Mesendoderm (in vitro differentiated cells): ENCODE data around the gene MAFB.

ENCODE experiments used
- DNase-seq: peaks from one replicate; pipeline ENCODE4 v3.0.0; 2013
- H2AK5ac ChIP-seq: 2 replicates; pipeline ENCODE4 v1.6.1; 2013; ENCODE audit warnings: low read length, inconsistent platforms
- H2BK120ac ChIP-seq: 2 replicates; pipeline ENCODE4 v1.6.1; 2013; ENCODE audit warnings: low read depth, mild to moderate bottlenecking, low read length, moderate library complexity, mixed read lengths
- H2BK15ac ChIP-seq: replicated peaks from 2 replicates; pipeline ENCODE4 v1.6.1; 2013; ENCODE audit warnings: low read depth, mild to moderate bottlenecking, moderate library complexity
- H2BK5ac ChIP-seq: 2 replicates; pipeline ENCODE4 v1.6.1; 2013; ENCODE audit warnings: low read length, inconsistent platforms
- H3K18ac ChIP-seq: 2 replicates; pipeline ENCODE4 v1.6.1; 2013; ENCODE audit warnings: mild to moderate bottlenecking, low read length, mixed read lengths
- H3K23ac ChIP-seq: one replicate; pipeline ENCODE4 v1.6.1; 2013; ENCODE audit warnings: low read length
- H3K27ac ChIP-seq: 2 replicates; pipeline ENCODE4 v1.5.1; 2013; ENCODE audit warnings: low read depth, mild to moderate bottlenecking, inconsistent platforms, low read length, moderate library complexity
- H3K27me3 ChIP-seq: 2 replicates; pipeline ENCODE4 v1.6.1; 2013; ENCODE audit warnings: low read length, control low read depth, mild to moderate bottlenecking, inconsistent platforms; ENCODE audit not compliant: insufficient read depth, poor library complexity
- H3K36me3 ChIP-seq: 2 replicates; pipeline ENCODE4 v1.6.1; 2013; ENCODE audit warnings: low read length, inconsistent platforms; ENCODE audit not compliant: control insufficient read depth, insufficient read depth
- H3K4ac ChIP-seq: one replicate; pipeline ENCODE4 v1.6.1; 2013; ENCODE audit warnings: low read depth, mild to moderate bottlenecking, low read length, moderate library complexity
- H3K4me1 ChIP-seq: 2 replicates; pipeline ENCODE4 v1.6.1; 2013; ENCODE audit warnings: low read depth, low read length, inconsistent platforms; ENCODE audit not compliant: control insufficient read depth
- H3K4me2 ChIP-seq: 2 replicates; pipeline ENCODE4 v1.6.1; 2013; ENCODE audit warnings: low read length
- H3K4me3 ChIP-seq: 2 replicates; pipeline ENCODE4 v1.5.1; 2013; ENCODE audit warnings: mild to moderate bottlenecking, low read length
- H3K56ac ChIP-seq: one replicate; pipeline ENCODE4 v1.6.1; 2013; ENCODE audit warnings: low read length
- H3K79me1 ChIP-seq: 2 replicates; pipeline ENCODE4 v1.6.1; 2013; ENCODE audit warnings: low read length, inconsistent platforms
- H3K79me2 ChIP-seq: 2 replicates; pipeline ENCODE4 v1.6.1; 2013; ENCODE audit warnings: mild to moderate bottlenecking, low read length; ENCODE audit not compliant: control insufficient read depth, insufficient read depth
- H3K9ac ChIP-seq: 2 replicates; pipeline ENCODE4 v1.6.1; 2013; ENCODE audit warnings: low read length, inconsistent platforms
- H4K5ac ChIP-seq: one replicate; pipeline ENCODE4 v1.6.1; 2013; ENCODE audit warnings: low read length
- H4K8ac ChIP-seq: one replicate; pipeline ENCODE4 v1.6.1; 2013; ENCODE audit warnings: low read depth, mild to moderate bottlenecking, control low read depth, low read length, moderate library complexity
- WGBS: extraction: QIAGEN DNeasy Blood & Tissue Kit; methylation state at CpG from one replicate; pipeline ENCODE4 v1.1.7; 2013; ENCODE audit warnings: low lambda C conversion rate, missing lambda C conversion rate; ENCODE audit not compliant: insufficient coverage; ENCODE audit errors: extremely low coverage; 5-methylcytosine and 5-hydroxymethylcytosine counted together

MAFB gene

DNA sequence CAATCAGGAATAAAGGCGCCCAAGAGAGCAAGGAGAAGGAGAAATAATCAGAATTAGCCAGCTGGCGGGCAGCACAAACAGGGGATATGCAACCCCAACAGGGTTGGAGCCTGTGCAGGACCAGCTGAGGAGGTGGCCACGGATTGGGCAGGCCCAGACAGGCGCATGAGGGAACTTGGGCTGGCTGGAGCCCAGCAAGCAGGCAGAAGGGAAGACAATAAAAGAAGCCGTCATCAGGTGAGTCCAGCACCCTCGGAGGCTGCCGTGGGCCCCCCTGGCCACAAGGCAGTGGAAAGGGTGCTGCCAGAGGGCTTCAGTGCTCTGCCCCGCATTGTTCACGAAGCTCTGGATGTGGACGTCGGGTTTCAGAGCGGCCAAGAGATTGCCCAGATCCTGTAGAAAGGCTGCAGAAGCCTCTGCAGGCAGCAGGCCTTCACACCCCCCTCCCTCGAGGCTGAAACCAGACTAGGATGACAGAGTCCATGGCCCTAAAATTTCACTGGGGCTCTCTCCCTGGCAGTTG lies 28.4 kb upstream of the MAFB start:
- no peaks in the 10 kb centered on the region for H3K36me3 ChIP-seq
- no peaks in the 10 kb centered on the region for H3K79me2 ChIP-seq
- no peak overlapping the region for H2BK5ac ChIP-seq
- WGBS: no CpG with 5 or more reads among the region's 13 CpGs
- H3K79me1 ChIP-seq: no peaks in the 10 kb centered on the region
- H3K27me3 ChIP-seq: no peaks in the 10 kb centered on the region
- no peak overlapping the region for H3K4me3 ChIP-seq
- no peak for DNase-seq
- no peak overlapping the region for H3K27ac ChIP-seq
- H4K8ac ChIP-seq: no peak overlapping the region
- no peak overlapping the region for H4K5ac ChIP-seq
- no peak overlapping the region for H3K4ac ChIP-seq
- H3K23ac ChIP-seq: no peak overlapping the region
- no peak overlapping the region for H2AK5ac ChIP-seq
- H3K56ac ChIP-seq: no peak overlapping the region
- no peak overlapping the region for H3K18ac ChIP-seq
- H3K9ac ChIP-seq: no peak overlapping the region
- no peaks in the 10 kb centered on the region for H3K4me1 ChIP-seq
- no peak overlapping the region for H3K4me2 ChIP-seq
- H2BK120ac ChIP-seq: no peak overlapping the region
- no peak overlapping the region for H2BK15ac ChIP-seq

DNA sequence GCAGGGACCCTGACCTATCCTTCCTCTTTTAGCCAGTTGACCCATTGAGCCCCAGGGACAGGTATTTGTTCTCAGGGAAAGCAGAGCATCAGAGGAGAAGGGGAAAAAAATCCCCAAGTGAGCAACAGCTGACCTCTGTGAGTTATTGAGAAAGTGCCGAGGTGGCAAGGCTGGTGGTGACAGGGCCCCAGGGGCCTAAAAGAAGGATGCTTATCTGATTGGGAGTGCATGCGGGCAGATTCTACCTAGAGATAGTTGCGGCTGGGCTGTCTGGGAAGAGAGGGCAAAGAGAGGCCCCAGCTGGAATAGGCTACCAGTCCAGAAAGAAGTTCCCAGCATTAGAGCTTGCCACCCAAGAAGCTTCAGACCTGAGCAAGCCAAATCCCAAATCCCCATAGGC lies 26.5 kb upstream of the MAFB start:
- Histone ChIP-seq H3K18ac (no peak overlapping the region), H3K79me1 (no peaks in the 10 kb centered on the region), H3K4me1 (no peaks in the 10 kb centered on the region), H2AK5ac (no peak overlapping the region), H2BK15ac (no peak overlapping the region), H3K4me2 (no peak overlapping the region), H3K4ac (no peak overlapping the region), H3K56ac (no peak overlapping the region), H2BK120ac (no peak overlapping the region), H3K27ac (no peak overlapping the region), H4K5ac (no peak overlapping the region), H3K4me3 (no peak overlapping the region), H2BK5ac (no peak overlapping the region), H4K8ac (no peak overlapping the region), H3K27me3 (no peaks in the 10 kb centered on the region), H3K36me3 (no peaks in the 10 kb centered on the region), H3K79me2 (no peaks in the 10 kb centered on the region), H3K23ac (no peak overlapping the region), H3K9ac (no peak overlapping the region)
- WGBS: no CpG with 5 or more reads among the region's 3 CpGs
- no peak for DNase-seq

DNA sequence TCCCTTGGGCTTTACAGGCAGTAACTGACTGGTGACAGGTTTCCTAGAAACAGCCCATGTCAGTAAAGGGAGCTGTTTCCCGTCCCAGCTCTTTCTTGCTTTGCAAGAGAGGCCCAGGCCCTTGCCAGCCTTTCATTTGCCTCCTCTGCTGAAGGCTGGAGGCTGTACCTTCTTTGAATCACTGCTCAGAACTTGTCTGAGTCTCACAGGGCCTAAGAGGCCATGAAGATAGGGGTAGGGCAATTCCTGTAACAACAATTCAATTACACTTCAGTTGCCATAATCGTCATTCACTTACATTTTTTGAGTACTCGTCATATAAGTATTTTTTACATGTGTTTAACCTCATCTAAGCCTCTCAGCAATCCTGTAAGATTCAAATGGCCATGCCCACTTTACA lies 25.9 kb upstream of the MAFB start:
- DNase-seq: no peak
- no peaks in the 10 kb centered on the region for H3K36me3 ChIP-seq
- no peak overlapping the region for H3K4ac ChIP-seq
- no peak overlapping the region for H3K27ac ChIP-seq
- no peak overlapping the region for H3K18ac ChIP-seq
- H3K56ac ChIP-seq: no peak overlapping the region
- no peaks in the 10 kb centered on the region for H3K79me1 ChIP-seq
- no peak overlapping the region for H3K9ac ChIP-seq
- H2BK15ac ChIP-seq: no peak overlapping the region
- no peaks in the 10 kb centered on the region for H3K79me2 ChIP-seq
- H3K27me3 ChIP-seq: no peaks in the 10 kb centered on the region
- H4K5ac ChIP-seq: no peak overlapping the region
- H3K23ac ChIP-seq: no peak overlapping the region
- whole genome bisulfite sequencing: no CpG with 5 or more reads among the region's 3 CpGs
- H3K4me3 ChIP-seq: no peak overlapping the region
- no peak overlapping the region for H2AK5ac ChIP-seq
- no peak overlapping the region for H4K8ac ChIP-seq
- no peak overlapping the region for H2BK120ac ChIP-seq
- H3K4me2 ChIP-seq: no peak overlapping the region
- no peak overlapping the region for H2BK5ac ChIP-seq
- no peaks in the 10 kb centered on the region for H3K4me1 ChIP-seq

DNA sequence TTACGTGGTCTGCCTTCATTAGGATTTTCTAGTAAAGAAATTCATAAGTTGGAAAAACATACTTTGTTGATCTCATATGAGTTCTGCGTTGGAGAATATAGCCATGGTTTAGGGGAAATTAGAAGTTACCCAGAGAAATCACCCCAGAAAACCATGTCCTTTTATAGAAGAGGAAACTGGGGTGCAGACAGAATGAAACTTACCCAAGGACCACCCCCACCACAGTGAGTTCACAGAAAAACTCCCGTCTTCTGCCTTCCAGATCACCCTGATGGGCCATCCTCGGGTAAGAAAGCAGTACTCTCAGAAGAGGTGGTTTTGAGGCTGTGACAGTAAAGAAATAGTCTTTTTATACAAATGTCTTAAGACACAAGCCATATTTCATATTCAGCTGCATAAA lies 25.1 kb upstream of the MAFB start:
- DNase-seq: no peak
- Histone ChIP-seq H4K5ac (no peak overlapping the region), H3K18ac (no peak overlapping the region), H3K4me1 (no peaks in the 10 kb centered on the region), H2BK120ac (no peak overlapping the region), H3K56ac (no peak overlapping the region), H3K4me3 (no peak overlapping the region), H3K79me2 (no peaks in the 10 kb centered on the region), H3K4ac (no peak overlapping the region), H3K4me2 (no peak overlapping the region), H2BK15ac (no peak overlapping the region), H3K23ac (no peak overlapping the region), H4K8ac (no peak overlapping the region), H3K79me1 (no peaks in the 10 kb centered on the region), H3K9ac (no peak overlapping the region), H2AK5ac (no peak overlapping the region), H3K36me3 (no peaks in the 10 kb centered on the region), H2BK5ac (no peak overlapping the region), H3K27ac (no peak overlapping the region), H3K27me3 (no peaks in the 10 kb centered on the region)
- WGBS: no CpG with 5 or more reads among the region's 4 CpGs

DNA sequence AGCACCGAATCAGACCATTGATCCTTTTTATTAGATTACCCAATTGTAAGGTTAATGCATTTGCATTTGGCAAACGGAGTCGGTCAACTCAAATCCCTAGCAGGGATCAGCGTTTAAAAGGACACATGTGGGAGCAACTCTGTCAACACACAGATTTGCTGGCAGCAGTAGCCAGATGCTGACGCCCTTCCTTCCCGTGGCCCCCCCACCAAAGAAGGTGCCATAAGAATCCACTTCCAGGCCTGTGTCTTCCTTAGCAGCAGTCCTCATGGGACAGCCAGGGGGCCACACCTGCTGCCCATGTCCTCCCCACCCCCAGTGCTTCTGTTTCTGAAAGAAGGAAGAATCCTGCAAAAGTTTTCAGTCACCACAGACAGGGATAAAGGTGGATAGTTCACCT lies 24.5 kb upstream of the MAFB start:
- Histone ChIP-seq H3K9ac (no peak overlapping the region), H3K36me3 (no peaks in the 10 kb centered on the region), H3K4ac (no peak overlapping the region), H3K4me1 (no peaks in the 10 kb centered on the region), H3K27ac (no peak overlapping the region), H2AK5ac (no peak overlapping the region), H3K79me1 (no peaks in the 10 kb centered on the region), H2BK120ac (no peak overlapping the region), H3K23ac (no peak overlapping the region), H3K56ac (no peak overlapping the region), H3K4me3 (no peak overlapping the region), H2BK5ac (no peak overlapping the region), H3K18ac (no peak overlapping the region), H3K79me2 (no peaks in the 10 kb centered on the region), H4K5ac (no peak overlapping the region), H3K27me3 (no peaks in the 10 kb centered on the region), H2BK15ac (no peak overlapping the region), H3K4me2 (no peak overlapping the region), H4K8ac (no peak overlapping the region)
- no CpG with 5 or more reads among the region's 6 CpGs for WGBS
- DNase-seq: no peak

DNA sequence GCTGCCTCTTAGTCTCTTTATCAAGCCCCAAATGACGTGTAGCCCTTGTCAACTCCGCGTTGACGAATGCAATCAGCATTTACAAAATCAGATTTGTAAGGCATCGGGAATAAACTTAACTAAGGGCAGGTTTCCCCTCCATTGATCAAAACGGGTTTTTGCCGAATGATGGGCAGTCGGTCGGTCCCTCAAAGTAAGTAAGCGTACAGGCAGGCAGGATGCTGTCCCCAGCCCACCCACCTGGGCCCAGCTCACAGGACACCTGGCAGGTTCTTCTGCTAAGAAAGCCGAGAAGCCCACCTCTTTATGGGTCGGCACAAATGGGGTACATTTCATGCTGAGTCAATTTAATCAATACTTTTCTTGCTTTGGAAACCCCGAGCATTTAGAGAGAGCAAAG lies 22.0 kb upstream of the MAFB start:
- H2BK120ac ChIP-seq: no peak overlapping the region
- WGBS: no CpG with 5 or more reads among the region's 13 CpGs
- DNase-seq: no peak
- H3K79me1 ChIP-seq: no peaks in the 10 kb centered on the region
- no peak overlapping the region for H2BK15ac ChIP-seq
- no peak overlapping the region for H3K18ac ChIP-seq
- no peak overlapping the region for H3K4me3 ChIP-seq
- peaks cover 2% of the 10 kb centered on the region for H3K4me1 ChIP-seq
- no peak overlapping the region for H3K56ac ChIP-seq
- no peak overlapping the region for H2BK5ac ChIP-seq
- H3K9ac ChIP-seq: no peak overlapping the region
- no peak overlapping the region for H3K27ac ChIP-seq
- H3K27me3 ChIP-seq: no peaks in the 10 kb centered on the region
- H3K4me2 ChIP-seq: no peak overlapping the region
- no peak overlapping the region for H2AK5ac ChIP-seq
- no peak overlapping the region for H3K23ac ChIP-seq
- no peak overlapping the region for H4K8ac ChIP-seq
- H3K79me2 ChIP-seq: no peaks in the 10 kb centered on the region
- no peak overlapping the region for H3K4ac ChIP-seq
- H4K5ac ChIP-seq: no peak overlapping the region
- no peaks in the 10 kb centered on the region for H3K36me3 ChIP-seq
